Naive thymus-derived CD4-positive, alpha-beta T cell (primary cell): ENCODE measurements around the gene AREL1. TPM values are rescaled to one million over a fixed set of nuclear protein-coding genes. Genes with fewer than 3 reads are reported as not detected.

Experiments
- ATAC-seq: fragments of 150-1000 bp; cut with Tn5 transposase; 2 replicates; pipeline ENCODE4 v1.10.0; 2021; ENCODE audit warnings: mild to moderate bottlenecking, moderate library complexity
- CTCF ChIA-PET: fragments of 350-600 bp; sonication (Branson Sonifier 250); formaldehyde crosslinking; loops from one replicate; lab custom pipeline; 2021; ENCODE audit warnings: antibody characterized with exemption; lab: Charles Lee
- POLR2A ChIA-PET: fragments of 350-600 bp; sonication (Branson Sonifier 250); formaldehyde crosslinking; loops from one replicate; lab custom pipeline; 2021; ENCODE audit warnings: antibody characterized with exemption, inconsistent platforms; lab: Charles Lee
- DNase-seq, 9 donors: peaks; one replicate each; pipeline versions ENCODE4 v3.0.0 to v3.0.0-alpha.2; 2020 to 2022; ENCODE audit warnings: mixed read lengths in 1 of 9
- H3K27ac ChIP-seq: one replicate; pipeline ENCODE4 v1.7.0; 2013; ENCODE audit warnings: mild to moderate bottlenecking, low read depth, low read length, moderate library complexity
- H3K27me3 ChIP-seq, 2 donors: one replicate each; pipeline ENCODE4 v1.7.0; 2013; ENCODE audit warnings: low read length in 2 of 2, mild to moderate bottlenecking in 2 of 2, moderate library complexity in 2 of 2; ENCODE audit not compliant: control insufficient read depth in 2 of 2, insufficient read depth in 2 of 2
- H3K36me3 ChIP-seq, 3 experiments: 1 replicate in 2 of 3; 2 replicates in 1 of 3; pipeline ENCODE4 v1.7.0; 2013; ENCODE audit warnings: low read length in 3 of 3, mild to moderate bottlenecking in 3 of 3, moderate library complexity in 1 of 3; ENCODE audit not compliant: insufficient read depth in 3 of 3, control insufficient read depth in 2 of 3
- H3K4me1 ChIP-seq, 2 donors: one replicate each; pipeline ENCODE4 v1.7.0; 2013; ENCODE audit warnings: low read length in 2 of 2, mild to moderate bottlenecking in 2 of 2, moderate library complexity in 1 of 2; ENCODE audit not compliant: control insufficient read depth in 2 of 2, insufficient read depth in 2 of 2
- H3K4me3 ChIP-seq: 2 replicates; pipeline ENCODE4 v1.7.0; 2013; ENCODE audit warnings: mild to moderate bottlenecking, low read length
- H3K9me3 ChIP-seq, 3 experiments: 1 replicate in 2 of 3; 2 replicates in 1 of 3; pipeline ENCODE4 v1.7.0; 2013; ENCODE audit warnings: low read length in 3 of 3; ENCODE audit not compliant: control insufficient read depth in 2 of 3
- H3K27ac Mint-ChIP-seq, 9 donors: one replicate each; pipeline ENCODE4 v1.8.0; 2020 to 2022; ENCODE audit warnings: mixed read lengths in 9 of 9, mild to moderate bottlenecking in 8 of 9, moderate library complexity in 5 of 9, inconsistent platforms in 2 of 9
- H3K27me3 Mint-ChIP-seq, 5 donors: one replicate each; pipeline ENCODE4 v1.8.0; 2021 to 2022; ENCODE audit warnings: mixed read lengths in 5 of 5, mild to moderate bottlenecking in 1 of 5
- H3K36me3 Mint-ChIP-seq, 5 donors: one replicate each; pipeline ENCODE4 v1.8.0; 2020 to 2022; ENCODE audit warnings: mixed read lengths in 5 of 5, mild to moderate bottlenecking in 3 of 5, inconsistent platforms in 1 of 5
- H3K4me1 Mint-ChIP-seq, 7 donors: one replicate each; pipeline ENCODE4 v1.8.0; 2020 to 2022; ENCODE audit warnings: mixed read lengths in 7 of 7, mild to moderate bottlenecking in 3 of 7, inconsistent platforms in 1 of 7
- H3K4me3 Mint-ChIP-seq, 10 donors: one replicate each; pipeline ENCODE4 v1.8.0; 2020 to 2022; ENCODE audit warnings: mild to moderate bottlenecking in 10 of 10, mixed read lengths in 10 of 10, moderate library complexity in 6 of 10, inconsistent platforms in 2 of 10
- H3K9me3 Mint-ChIP-seq, 11 donors: one replicate each; pipeline ENCODE4 v1.8.0; 2020 to 2022; ENCODE audit warnings: mixed read lengths in 11 of 11, mild to moderate bottlenecking in 4 of 11, inconsistent platforms in 1 of 11, moderate library complexity in 1 of 11
- intact Hi-C, 2 donors: fragments of 100-400 bp; cut with micrococcal nuclease; formaldehyde crosslinking; loops; one replicate each; pipeline ENCODE4 v1.15.1; 2023
- polyA plus RNA-seq, 2 donors: library from polyadenylated mRNA; unstranded; fragments of 300-500 nt; fragmentation: Illumina TruSeq; gene quantifications; one replicate each; pipeline ENCODE4 v1.2.3, GENCODE V29; 2021
- total RNA-seq, 6 experiments: library from RNA in 5 of 6; stranded (reverse) in 5 of 6; gene quantifications; 1 replicate in 5 of 6; 2 replicates in 1 of 6; pipeline ENCODE4 v1.2.3 and lab custom pipeline; 2021 to 2026

The AREL1 gene
- total and polyA plus RNA-seq, 7 experiments from 2014 or later, result 16.1 to 52.0 (median 42.7) TPM

- Histone ChIP-seq H3K27ac (no peak overlapping the region), H3K9me3 (no peaks in the 10 kb centered on the region), H3K36me3 (no peaks in the 10 kb centered on the region), H3K27me3 (no peaks in the 10 kb centered on the region), H3K4me3 (no peak overlapping the region), H3K4me1 (peaks cover 20 to 45% of the 10 kb centered on the region in 2 donors)
- DNase-seq (no peak), ATAC-seq (no peak)
- no peaks in the 10 kb centered on the region for H3K9me3 Mint-ChIP-seq
- H3K36me3 Mint-ChIP-seq, result peaks cover 0 to 2% (median 0%) of the 10 kb centered on the region in 5 donors
- intact Hi-C loops, result no loop called here
- ChIA-PET POLR2A (interaction anchor here (1.1 kb wide), 1 partner anchor 8 kb away, joined by 3 read pairs; the partner anchor contains the start of gene LTBP2), CTCF (interaction anchor here (0.6 kb wide), 1 partner anchor 219 kb away, joined by 3 read pairs; no protein-coding TSS in a partner anchor)
- H3K27me3 Mint-ChIP-seq, result peaks cover 0 to 15% (median 0%) of the 10 kb centered on the region in 5 donors
- peak overlapping the region in 6 of 9 donors; percentile 3 to 95 (median 57) for H3K27ac Mint-ChIP-seq
- peaks cover 32 to 57% (median 36%) of the 10 kb centered on the region in 7 donors for H3K4me1 Mint-ChIP-seq
- H3K4me3 Mint-ChIP-seq, result peak overlapping the region in 2 of 10 donors; percentile 11 to 62
Measured at GRCh38 chr14:74620497-74620921, 92.4 kb downstream of the AREL1 start.

- no peaks in the 10 kb centered on the region for H3K9me3 Mint-ChIP-seq
- ATAC-seq, result no peak
- H3K27me3 ChIP-seq, result no peaks in the 10 kb centered on the region
- ChIA-PET CTCF (interaction anchor here (0.6 to 1.7 kb wide), 4 partner anchors 10 to 184 kb away, joined by 4 read pairs; no protein-coding TSS in a partner anchor), POLR2A (interaction anchor here (1.8 kb wide), 1 partner anchor 10 kb away, joined by 12 read pairs; no protein-coding TSS in a partner anchor)
- H3K36me3 ChIP-seq, result no peaks in the 10 kb centered on the region
- peak overlapping the region in 7 of 9 donors; percentile 7 to 95 (median 58) for H3K27ac Mint-ChIP-seq
- peaks cover 33 to 65% (median 41%) of the 10 kb centered on the region in 7 donors for H3K4me1 Mint-ChIP-seq
- H3K27ac ChIP-seq, result no peak overlapping the region
- peaks cover 0 to 23% (median 0%) of the 10 kb centered on the region in 5 donors for H3K27me3 Mint-ChIP-seq
- H3K4me1 ChIP-seq, result peaks cover 24 to 45% of the 10 kb centered on the region in 2 donors
- H3K4me3 ChIP-seq, result no peak overlapping the region
- peaks cover 0 to 2% (median 0%) of the 10 kb centered on the region in 5 donors for H3K36me3 Mint-ChIP-seq
- intact Hi-C loops, result loop anchor here in 1 of 2 donors (5.0 kb wide), 1 partner anchor 33 kb away; no protein-coding TSS in a partner anchor
- no peaks in the 10 kb centered on the region for H3K9me3 ChIP-seq
- peak overlapping the region in 4 of 10 donors; percentile 11 to 62 (median 42) for H3K4me3 Mint-ChIP-seq
- no peak for DNase-seq
Measured at GRCh38 chr14:74619672-74620131, 93.2 kb downstream of the AREL1 start.

- Mint-ChIP-seq H3K36me3 (peaks cover 0 to 2% (median 0%) of the 10 kb centered on the region in 5 donors), H3K4me1 (peaks cover 40 to 70% (median 47%) of the 10 kb centered on the region in 7 donors), H3K27ac (peak overlapping the region; percentile 70 to 95 (median 93)), H3K4me3 (peak overlapping the region; percentile 55 to 92 (median 82)), H3K9me3 (no peaks in the 10 kb centered on the region), H3K27me3 (peaks cover 0 to 29% (median 2%) of the 10 kb centered on the region in 5 donors)
- intact Hi-C loops, result loop anchor here in 1 of 2 donors (5.0 kb wide), 1 partner anchor 34 kb away; no protein-coding TSS in a partner anchor
- peak; percentile 31 to 70 (median 58) for DNase-seq
- CTCF ChIA-PET, result interaction anchor here (0.6 to 2.6 kb wide), 12 partner anchors 9 to 188 kb away, joined by 3 to 30 read pairs (median 4); no protein-coding TSS in a partner anchor
- Histone ChIP-seq H3K9me3 (no peaks in the 10 kb centered on the region), H3K4me3 (peak overlapping the region; percentile 52), H3K27ac (peak overlapping the region; percentile 67), H3K27me3 (no peaks in the 10 kb centered on the region), H3K4me1 (peaks cover 24 to 45% of the 10 kb centered on the region in 2 donors), H3K36me3 (no peaks in the 10 kb centered on the region)
- POLR2A ChIA-PET, result interaction anchor here (0.6 to 2.0 kb wide), 11 partner anchors 9 to 263 kb away, joined by 3 to 12 read pairs (median 4); partner anchors contain the start of genes AREL1, DLST, FCF1 and YLPM1
- peak; percentile 86 for ATAC-seq
Measured at GRCh38 chr14:74618078-74618952, 94.6 kb downstream of the AREL1 start.

GRCh38 chr14:74616996-74617700 is 95.7 kb downstream of the AREL1 start:
- ATAC-seq (no peak), DNase-seq (no peak)
- Histone ChIP-seq H3K4me3 (no peak overlapping the region), H3K4me1 (peaks cover 24 to 45% of the 10 kb centered on the region in 2 donors), H3K9me3 (no peaks in the 10 kb centered on the region), H3K27me3 (no peaks in the 10 kb centered on the region), H3K27ac (no peak overlapping the region), H3K36me3 (no peaks in the 10 kb centered on the region)
- peak overlapping the region in 3 of 10 donors; percentile 82 to 83 (median 82) for H3K4me3 Mint-ChIP-seq
- POLR2A ChIA-PET, result interaction anchor here (1.9 to 2.0 kb wide), 2 partner anchors 96 to 146 kb away, joined by 8 read pairs; partner anchors contain the start of genes AREL1, FCF1 and YLPM1
- peak overlapping the region in 4 of 9 donors; percentile 45 to 95 (median 94) for H3K27ac Mint-ChIP-seq
- intact Hi-C loops, result loop anchor here in 1 of 2 donors (5.0 kb wide), 1 partner anchor 35 kb away; no protein-coding TSS in a partner anchor
- H3K9me3 Mint-ChIP-seq, result no peaks in the 10 kb centered on the region
- H3K27me3 Mint-ChIP-seq, result peaks cover 0 to 29% (median 2%) of the 10 kb centered on the region in 5 donors
- H3K4me1 Mint-ChIP-seq, result peaks cover 40 to 70% (median 51%) of the 10 kb centered on the region in 7 donors
- CTCF ChIA-PET, result interaction anchor here (0.6 to 2.6 kb wide), 4 partner anchors 8 to 175 kb away, joined by 3 to 30 read pairs (median 3); no protein-coding TSS in a partner anchor
- H3K36me3 Mint-ChIP-seq, result peaks cover 0 to 2% (median 0%) of the 10 kb centered on the region in 5 donors

- Histone ChIP-seq H3K4me3 (no peak overlapping the region), H3K27me3 (no peaks in the 10 kb centered on the region), H3K9me3 (no peaks in the 10 kb centered on the region), H3K36me3 (no peaks in the 10 kb centered on the region), H3K4me1 (peaks cover 24 to 45% of the 10 kb centered on the region in 2 donors), H3K27ac (no peak overlapping the region)
- ATAC-seq, result no peak
- ChIA-PET CTCF (interaction anchor here (0.7 to 2.6 kb wide), 2 partner anchors 7 to 26 kb away, joined by 3 to 30 read pairs; no protein-coding TSS in a partner anchor), POLR2A (no interaction called here)
- DNase-seq, result no peak
- H3K4me3 Mint-ChIP-seq, result peak overlapping the region in 1 of 10 donors; percentile 17
- peaks cover 0 to 2% (median 0%) of the 10 kb centered on the region in 5 donors for H3K36me3 Mint-ChIP-seq
- no peaks in the 10 kb centered on the region for H3K9me3 Mint-ChIP-seq
- peaks cover 40 to 70% (median 51%) of the 10 kb centered on the region in 7 donors for H3K4me1 Mint-ChIP-seq
- H3K27me3 Mint-ChIP-seq, result peaks cover 0 to 31% (median 2%) of the 10 kb centered on the region in 5 donors
- intact Hi-C loops, result loop anchor here in 1 of 2 donors (5.0 kb wide), 1 partner anchor 36 kb away; no protein-coding TSS in a partner anchor
- peak overlapping the region in 2 of 9 donors; percentile 28 to 51 for H3K27ac Mint-ChIP-seq
Measured at GRCh38 chr14:74616507-74616906, 96.4 kb downstream of the AREL1 start.
